NCI-H345 (cell line): ENCODE results near the gene LARGE2.

Source experiments
- DNase-seq: peaks from one replicate; lab custom pipeline; 2025; lab: John Stamatoyannopoulos, UW

LARGE2 gene

GRCh38 chr11:45930031-45930794 is 7.8 kb downstream of the LARGE2 start:
- peak; percentile 92 for DNase-seq

GRCh38 chr11:45930951-45931570 is 8.6 kb downstream of the LARGE2 start:
- DNase-seq: no peak

- DNase-seq: no peak
These were observed 9.3 kb downstream of the LARGE2 start for GRCh38 chr11:45931739-45932138.

- DNase-seq: no peak
These were observed 9.8 kb downstream of the LARGE2 start for GRCh38 chr11:45932217-45932616.

GRCh38 chr11:45933131-45933831 is 10.8 kb downstream of the LARGE2 start:
- no peak for DNase-seq

GRCh38 chr11:45933846-45934579 is 11.6 kb downstream of the LARGE2 start:
- no peak for DNase-seq

- no peak for DNase-seq
These were observed 12.3 kb downstream of the LARGE2 start for GRCh38 chr11:45934580-45935318.

GRCh38 chr11:45935349-45936064 is 13.1 kb downstream of the LARGE2 start:
- DNase-seq: no peak

- DNase-seq: no peak
These were observed 14.1 kb downstream of the LARGE2 start for GRCh38 chr11:45936511-45937054.

GRCh38 chr11:45937916-45938315 is 15.5 kb downstream of the LARGE2 start:
- DNase-seq: no peak

- no peak for DNase-seq
These were observed 17.4 kb downstream of the LARGE2 start for GRCh38 chr11:45939836-45940235.

- no peak for DNase-seq
These were observed 18.8 kb downstream of the LARGE2 start for GRCh38 chr11:45941285-45941684.

- DNase-seq: no peak
These were observed 19.9 kb downstream of the LARGE2 start for GRCh38 chr11:45942381-45942780.

- no peak for DNase-seq
These were observed 23.0 kb downstream of the LARGE2 start for GRCh38 chr11:45945397-45945999.

GRCh38 chr11:45947885-45948284 is 25.4 kb downstream of the LARGE2 start:
- DNase-seq: no peak

GRCh38 chr11:45948356-45948755 is 25.9 kb downstream of the LARGE2 start:
- DNase-seq: no peak

- DNase-seq: no peak
These were observed 27.5 kb downstream of the LARGE2 start for GRCh38 chr11:45949992-45950407.

GRCh38 chr11:45959851-45960250 is 37.4 kb downstream of the LARGE2 start:
- no peak for DNase-seq

- no peak for DNase-seq
These were observed 38.1 kb downstream of the LARGE2 start for GRCh38 chr11:45960387-45961095.
